ENCODE data around the gene ATOH8. TPM values are rescaled to one million over a fixed set of nuclear protein-coding genes. Genes with fewer than 3 reads are reported as not detected.

The ATOH8 gene
- total RNA-seq, 2 experiments from 2014 or later: 0.44 TPM; not detected in 1

DNA sequence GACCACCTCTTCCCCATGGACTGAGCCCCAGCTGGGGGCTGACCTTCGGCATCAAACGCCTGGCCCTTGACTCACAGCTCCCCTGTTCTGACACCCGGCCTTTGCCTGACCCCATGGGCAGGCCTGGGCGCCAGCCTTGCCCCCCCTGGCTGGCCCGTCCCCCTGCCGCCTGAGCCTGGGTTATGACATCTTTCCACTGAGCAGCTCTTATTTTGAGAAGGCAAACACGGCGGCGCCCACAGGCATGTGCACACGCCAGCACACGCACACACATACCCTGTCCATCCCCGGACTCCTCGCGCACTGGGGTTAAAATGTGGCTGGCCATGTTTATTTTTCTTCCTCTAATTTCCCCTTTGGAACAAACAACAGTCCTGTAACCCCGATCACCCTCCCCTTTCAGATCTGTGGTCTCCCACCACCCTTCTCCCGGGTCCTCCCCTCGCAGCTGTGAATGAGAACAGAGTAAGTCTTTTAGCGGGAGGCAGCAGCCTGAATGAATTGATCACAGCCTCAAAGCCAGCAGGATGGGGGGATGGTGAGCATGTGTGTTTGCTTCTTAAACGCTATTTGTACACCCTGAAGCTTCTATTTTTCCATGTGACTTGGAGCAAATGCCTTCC is 11.8 kb upstream of the ATOH8 start:
- Histone ChIP-seq H3K4me2 (ENCODE audit: low read length) (no peak overlapping the region), H4K20me1 (ENCODE audit: insufficient read depth, low read length) (no peaks in the 10 kb centered on the region), H3K4me3 (ENCODE audit: low read depth, low read length, poor library complexity, severe bottlenecking) (no peak overlapping the region), H2AFZ (ENCODE audit: low read length) (no peak overlapping the region), H3K36me3 (ENCODE audit: insufficient read depth, low read length) (no peaks in the 10 kb centered on the region), H3K9me3 (ENCODE audit: low read length) (no peaks in the 10 kb centered on the region), H3K4me1 (ENCODE audit: insufficient read depth, low read length, poor library complexity, severe bottlenecking) (no peaks in the 10 kb centered on the region), H3K27ac (ENCODE audit: low read depth, low read length, poor library complexity, severe bottlenecking) (no peak overlapping the region), H3K79me2 (ENCODE audit: insufficient read depth, low read depth, low read length) (no peaks in the 10 kb centered on the region), H3K9me2 (ENCODE audit: insufficient read depth, low read length) (no peaks in the 10 kb centered on the region)
- no peak for DNase-seq (ENCODE audit: low spot score)
- no peak for TF ChIP-seq EZH2phosphoT487 (IDR thresholded peaks at IDR 0.05; ENCODE audit: borderline replicate concordance, low read depth, low read length)
- TF ChIP-seq, protein P1, sequence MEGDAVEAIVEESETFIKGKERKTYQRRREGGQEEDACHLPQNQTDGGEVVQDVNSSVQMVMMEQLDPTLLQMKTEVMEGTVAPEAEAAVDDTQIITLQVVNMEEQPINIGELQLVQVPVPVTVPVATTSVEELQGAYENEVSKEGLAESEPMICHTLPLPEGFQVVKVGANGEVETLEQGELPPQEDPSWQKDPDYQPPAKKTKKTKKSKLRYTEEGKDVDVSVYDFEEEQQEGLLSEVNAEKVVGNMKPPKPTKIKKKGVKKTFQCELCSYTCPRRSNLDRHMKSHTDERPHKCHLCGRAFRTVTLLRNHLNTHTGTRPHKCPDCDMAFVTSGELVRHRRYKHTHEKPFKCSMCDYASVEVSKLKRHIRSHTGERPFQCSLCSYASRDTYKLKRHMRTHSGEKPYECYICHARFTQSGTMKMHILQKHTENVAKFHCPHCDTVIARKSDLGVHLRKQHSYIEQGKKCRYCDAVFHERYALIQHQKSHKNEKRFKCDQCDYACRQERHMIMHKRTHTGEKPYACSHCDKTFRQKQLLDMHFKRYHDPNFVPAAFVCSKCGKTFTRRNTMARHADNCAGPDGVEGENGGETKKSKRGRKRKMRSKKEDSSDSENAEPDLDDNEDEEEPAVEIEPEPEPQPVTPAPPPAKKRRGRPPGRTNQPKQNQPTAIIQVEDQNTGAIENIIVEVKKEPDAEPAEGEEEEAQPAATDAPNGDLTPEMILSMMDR (conservative IDR thresholded peaks at IDR 0.05; ENCODE audit: low read length): no peak
- intact Hi-C loops (cut with micrococcal nuclease; ENCODE audit: unreplicated experiment): no loop called here
- BruUV-seq (replicated peaks): no TSS peak
- CTCF ChIA-PET (ENCODE audit: unreplicated experiment): interaction anchor here (0.8 kb wide), 1 partner anchor 86 kb away, joined by 3 read pairs; no protein-coding TSS in a partner anchor
- POLR2A ChIA-PET: interaction anchor here (0.5 kb wide), 1 partner anchor 354 kb away, joined by 3 read pairs; no protein-coding TSS in a partner anchor

DNA sequence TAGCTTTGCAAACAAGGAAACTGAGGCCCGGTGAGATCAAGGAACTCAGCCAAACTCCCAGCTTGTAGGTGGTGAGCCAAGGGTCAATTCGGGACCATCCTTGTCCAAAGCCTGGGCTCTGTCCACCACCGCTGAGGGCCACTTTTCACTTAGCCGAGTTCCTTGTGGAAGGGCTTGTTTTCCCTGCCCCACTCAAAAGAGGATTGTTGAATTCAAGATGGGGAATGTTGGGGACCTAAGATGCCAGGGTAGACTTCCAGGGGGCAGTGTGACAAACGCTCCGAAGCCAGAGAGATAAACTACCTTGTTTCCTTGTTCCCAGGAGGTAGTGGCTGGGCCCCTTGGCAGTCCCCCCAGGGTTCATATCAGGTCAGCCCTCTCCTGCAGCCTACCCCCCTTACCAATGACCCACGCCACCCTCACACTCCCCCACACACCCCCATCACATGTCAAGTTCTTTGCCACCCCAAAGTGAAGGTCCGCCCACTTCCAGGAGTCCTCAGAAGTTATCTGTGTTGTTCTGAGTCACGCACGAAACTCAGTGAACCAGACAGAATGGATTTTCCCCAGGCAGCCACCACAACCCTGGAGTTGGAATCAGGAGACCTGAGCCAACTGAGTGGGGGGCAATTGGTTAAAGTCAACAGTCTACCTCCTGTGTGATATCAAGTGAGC is 10.3 kb upstream of the ATOH8 start:
- BruUV-seq (replicated peaks): no TSS peak
- ChIA-PET CTCF (ENCODE audit: unreplicated experiment) (no interaction called here), POLR2A (no interaction called here)
- no peak overlapping the region for H3K4me3 ChIP-seq (ENCODE audit: low read depth, low read length, poor library complexity, severe bottlenecking)
- TF ChIP-seq, protein P1 (conservative IDR thresholded peaks at IDR 0.05; ENCODE audit: low read length): no peak
- no peaks in the 10 kb centered on the region for H4K20me1 ChIP-seq (ENCODE audit: insufficient read depth, low read length)
- no peak overlapping the region for H3K4me2 ChIP-seq (ENCODE audit: low read length)
- H2AFZ ChIP-seq (ENCODE audit: low read length): no peak overlapping the region
- no peaks in the 10 kb centered on the region for H3K36me3 ChIP-seq (ENCODE audit: insufficient read depth, low read length)
- H3K79me2 ChIP-seq (ENCODE audit: insufficient read depth, low read depth, low read length): no peaks in the 10 kb centered on the region
- no peaks in the 10 kb centered on the region for H3K9me2 ChIP-seq (ENCODE audit: insufficient read depth, low read length)
- H3K27ac ChIP-seq (ENCODE audit: low read depth, low read length, poor library complexity, severe bottlenecking): no peak overlapping the region
- H3K4me1 ChIP-seq (ENCODE audit: insufficient read depth, low read length, poor library complexity, severe bottlenecking): peaks cover 8% of the 10 kb centered on the region
- DNase-seq (ENCODE audit: low spot score): no peak
- H3K9me3 ChIP-seq (ENCODE audit: low read length): no peaks in the 10 kb centered on the region
- intact Hi-C loops (cut with micrococcal nuclease; ENCODE audit: unreplicated experiment): no loop called here

DNA sequence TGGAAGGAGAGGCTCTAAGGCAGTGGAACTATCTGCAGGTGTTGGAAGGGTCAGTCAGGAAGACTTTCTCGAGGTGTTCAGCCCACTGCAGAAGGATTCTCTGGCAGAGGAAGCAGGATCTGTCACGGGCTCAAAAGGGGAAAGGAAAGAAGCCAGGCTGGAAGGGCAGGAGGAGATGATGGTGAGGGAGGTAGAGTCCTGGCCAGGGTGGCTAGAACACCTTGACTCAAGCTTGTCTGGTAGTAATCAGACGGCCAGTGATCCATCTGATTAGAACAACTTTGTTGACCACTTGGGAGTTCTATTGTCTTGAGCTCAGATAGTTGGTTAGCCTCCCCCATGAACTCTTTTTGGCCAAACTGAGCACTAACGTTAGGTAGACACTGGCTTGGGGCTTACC is 9.7 kb upstream of the ATOH8 start:
- BruUV-seq (replicated peaks): no TSS peak
- no peaks in the 10 kb centered on the region for H3K36me3 ChIP-seq (ENCODE audit: insufficient read depth, low read length)
- H4K20me1 ChIP-seq (ENCODE audit: insufficient read depth, low read length): no peaks in the 10 kb centered on the region
- H3K79me2 ChIP-seq (ENCODE audit: insufficient read depth, low read depth, low read length): no peaks in the 10 kb centered on the region
- DNase-seq (ENCODE audit: low spot score): no peak
- no peaks in the 10 kb centered on the region for H3K9me3 ChIP-seq (ENCODE audit: low read length)
- H3K4me3 ChIP-seq (ENCODE audit: low read depth, low read length, poor library complexity, severe bottlenecking): no peak overlapping the region
- H2AFZ ChIP-seq (ENCODE audit: low read length): no peak overlapping the region
- H3K4me2 ChIP-seq (ENCODE audit: low read length): no peak overlapping the region
- TF ChIP-seq, protein P1 (conservative IDR thresholded peaks at IDR 0.05; ENCODE audit: low read length): no peak
- TF ChIP-seq EZH2phosphoT487 (IDR thresholded peaks at IDR 0.05; ENCODE audit: borderline replicate concordance, low read depth, low read length): no peak
- H3K4me1 ChIP-seq (ENCODE audit: insufficient read depth, low read length, poor library complexity, severe bottlenecking): peaks cover 9% of the 10 kb centered on the region
- CTCF ChIA-PET (ENCODE audit: unreplicated experiment): no interaction called here
- H3K9me2 ChIP-seq (ENCODE audit: insufficient read depth, low read length): no peaks in the 10 kb centered on the region
- H3K27ac ChIP-seq (ENCODE audit: low read depth, low read length, poor library complexity, severe bottlenecking): no peak overlapping the region
- intact Hi-C loops (cut with micrococcal nuclease; ENCODE audit: unreplicated experiment): no loop called here
- POLR2A ChIA-PET: no interaction called here
